CD4-positive, alpha-beta T cell treated with Interferon alpha-2 for 1 hour (primary cell): ENCODE data around the gene HNRNPA0.
"Not testable (repeated sequence)": the region's sequence is repeated elsewhere in the genome, so short reads cannot be mapped to it uniquely, and the experiment has no call there.

ENCODE experiments used
- DNase-seq, 2 donors: peaks; one replicate each; pipeline ENCODE4 v3.0.0-alpha.2; 2020 to 2022

Gene HNRNPA0

GRCh38 chr5:137754188-137754960, at the start of gene HNRNPA0:
Gene HNRNPA0 (minus strand): TSS chr5:137754363. CDS start chr5:137754066, 297 bp downstream.
- peak; percentile 95 to 96 for DNase-seq

GRCh38 chr5:137802282-137803210, 48.4 kb upstream of the HNRNPA0 start:
- DNase-seq: no peak

- DNase-seq: no peak
Observed at GRCh38 chr5:137800700-137801411, 46.7 kb upstream of the HNRNPA0 start.

- no peak for DNase-seq
Observed at GRCh38 chr5:137796279-137796678, 42.1 kb upstream of the HNRNPA0 start.

DNA sequence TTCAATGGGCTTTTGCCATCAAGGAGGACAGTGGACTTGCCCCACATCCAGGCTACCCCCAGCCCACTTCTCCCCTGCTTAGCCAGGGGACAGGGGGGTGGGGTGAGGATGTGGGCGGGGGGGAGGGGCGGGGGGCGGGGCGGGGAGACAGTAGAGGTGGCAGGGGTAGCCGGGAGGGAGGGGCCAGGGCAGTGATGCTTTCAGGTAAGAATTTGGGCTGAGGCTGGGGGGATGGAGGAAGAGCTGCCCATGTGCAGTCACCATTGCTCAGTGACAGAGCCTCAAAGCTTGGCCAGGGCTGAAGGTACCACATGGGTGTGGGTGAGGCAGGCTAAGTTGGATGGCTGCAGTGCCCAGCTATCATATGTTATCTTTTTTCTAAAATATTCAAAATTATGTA, 40.7 kb upstream of the HNRNPA0 start:
- no peak for DNase-seq

DNA sequence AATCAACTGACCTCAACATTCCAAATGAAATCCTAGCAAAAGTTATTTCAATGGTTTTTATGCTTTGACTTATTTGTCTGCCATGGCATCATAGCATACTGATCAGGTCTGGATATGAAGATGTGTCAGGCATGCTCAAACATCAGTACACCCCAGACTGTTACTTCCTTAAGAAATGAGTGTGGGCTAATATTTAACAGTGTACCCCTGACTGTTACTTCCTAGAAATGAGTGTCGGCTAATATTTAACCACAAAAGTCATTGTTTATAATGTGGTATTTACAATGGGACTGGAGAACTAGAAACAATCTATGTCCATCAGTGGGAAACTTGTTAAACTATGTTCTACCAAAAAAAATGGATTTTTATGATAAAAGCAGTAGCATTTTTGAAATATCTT, 38.1 kb upstream of the HNRNPA0 start:
- DNase-seq: no peak

DNA sequence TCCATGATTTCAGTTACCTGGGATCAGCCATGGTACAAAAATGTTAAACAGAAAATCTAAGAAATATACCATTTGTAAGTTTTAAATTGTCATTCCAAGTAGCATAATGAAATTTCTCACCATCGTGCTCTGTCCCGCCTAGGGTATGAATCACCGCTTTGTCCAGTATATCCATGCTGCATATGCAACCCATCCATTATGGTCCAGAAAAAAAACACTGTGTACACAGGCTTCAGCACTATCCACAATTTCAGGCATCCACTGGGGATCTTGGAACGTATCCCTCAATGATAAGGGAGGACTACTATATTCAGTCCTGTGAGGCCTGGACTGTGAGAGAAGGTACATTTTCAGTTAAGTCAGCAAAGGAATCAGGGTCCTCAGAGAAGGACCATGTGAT, 37.6 kb upstream of the HNRNPA0 start:
- DNase-seq: no peak

GRCh38 chr5:137791387-137791786, 37.2 kb upstream of the HNRNPA0 start:
- DNase-seq: no peak

DNA sequence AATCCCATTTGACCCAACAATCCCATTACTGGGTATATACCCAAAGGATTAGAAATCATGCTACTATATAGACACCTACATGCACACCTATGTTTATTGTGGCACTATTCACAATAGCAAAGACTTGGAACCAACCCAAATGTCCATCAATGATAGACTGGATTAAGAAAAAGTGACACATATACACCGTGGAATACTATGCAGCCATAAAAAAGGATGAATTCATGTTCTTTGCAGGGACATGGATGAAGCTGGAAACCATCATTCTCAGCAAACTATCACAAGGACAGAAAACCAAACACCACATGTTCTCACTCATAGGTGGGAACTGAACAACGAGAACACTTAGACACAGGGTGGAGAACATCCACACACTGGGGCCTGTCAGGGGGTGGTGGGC, 34.4 kb upstream of the HNRNPA0 start:
- DNase-seq: not testable (repeated sequence)

GRCh38 chr5:137782984-137783536, 28.9 kb upstream of the HNRNPA0 start:
- DNase-seq: no peak

DNA sequence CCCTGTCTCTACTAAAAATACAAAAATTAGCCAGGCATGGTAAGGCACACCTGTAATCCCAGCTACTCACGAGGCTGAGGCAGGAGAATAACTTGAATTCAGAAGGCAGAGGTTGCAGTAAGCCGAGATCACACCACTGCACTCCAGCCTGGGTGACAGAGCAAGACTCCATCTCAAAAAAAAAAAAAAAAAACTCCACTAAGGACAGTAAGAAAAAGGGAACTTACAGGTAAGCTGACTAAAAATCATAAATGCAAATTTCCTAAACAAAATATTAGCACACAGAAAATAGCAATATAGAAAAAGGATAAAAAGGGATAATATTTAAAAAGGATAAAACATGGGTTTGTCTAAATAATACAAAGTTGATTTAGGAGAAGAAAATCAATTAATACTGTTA, 27.9 kb upstream of the HNRNPA0 start:
- DNase-seq: no peak

DNA sequence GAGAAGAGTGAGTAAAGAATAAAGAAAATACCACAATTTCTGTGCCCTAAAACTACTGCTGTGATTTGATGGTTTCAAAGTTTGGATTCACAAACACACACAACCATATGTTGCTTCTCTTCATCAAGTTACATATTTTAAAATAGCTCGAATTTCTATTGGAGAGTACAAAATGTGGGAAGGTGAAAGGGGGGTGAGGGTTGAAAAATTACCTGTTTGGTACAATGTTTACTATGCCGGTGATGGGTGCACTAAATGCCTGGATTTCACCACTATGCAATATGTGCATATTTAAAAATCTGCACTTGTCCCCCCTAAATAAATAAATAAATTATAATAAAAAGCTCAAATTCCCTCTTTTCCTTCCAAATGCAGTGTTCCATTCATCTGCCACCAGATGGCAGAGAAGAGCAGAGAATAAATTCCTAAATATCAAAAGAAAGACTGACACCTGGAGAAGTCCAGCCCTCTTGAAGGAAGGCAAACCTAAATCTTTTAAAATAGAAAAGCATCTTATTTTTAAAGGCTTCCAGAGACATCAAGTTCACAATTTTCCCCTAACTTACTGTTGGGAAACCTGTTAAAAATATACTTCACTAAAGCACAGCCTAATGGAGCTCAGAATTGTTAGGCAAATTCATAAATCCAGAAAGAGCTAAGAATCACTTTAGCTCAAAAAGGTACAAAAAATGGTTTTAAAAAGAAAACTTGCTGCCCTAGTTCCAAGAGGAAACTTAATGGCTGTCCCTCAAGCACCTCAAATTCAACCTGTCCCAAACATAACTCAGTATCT, 24.8 kb upstream of the HNRNPA0 start:
- peak in 1 of 2 donors; percentile 41 for DNase-seq

DNA sequence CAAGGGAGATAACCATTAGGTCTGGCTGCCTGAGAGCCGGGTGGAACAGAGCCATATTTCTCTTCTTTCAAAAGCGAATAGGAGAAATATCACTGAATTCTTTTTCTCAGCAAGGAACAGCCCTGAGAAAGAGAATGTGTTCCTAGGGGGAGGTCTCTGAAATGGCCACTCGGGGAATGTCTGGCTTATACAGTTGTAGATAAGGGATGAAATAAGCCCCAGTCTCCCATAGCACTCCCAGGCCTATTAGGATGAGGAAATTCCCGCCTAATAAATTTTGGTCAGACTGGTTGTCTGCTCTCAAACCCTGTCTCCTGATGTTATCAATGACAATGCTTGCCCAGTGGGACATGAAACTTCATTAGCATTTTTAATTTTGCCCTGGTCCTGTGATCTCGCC, 13.8 kb upstream of the HNRNPA0 start:
- DNase-seq: not testable (repeated sequence)

DNA sequence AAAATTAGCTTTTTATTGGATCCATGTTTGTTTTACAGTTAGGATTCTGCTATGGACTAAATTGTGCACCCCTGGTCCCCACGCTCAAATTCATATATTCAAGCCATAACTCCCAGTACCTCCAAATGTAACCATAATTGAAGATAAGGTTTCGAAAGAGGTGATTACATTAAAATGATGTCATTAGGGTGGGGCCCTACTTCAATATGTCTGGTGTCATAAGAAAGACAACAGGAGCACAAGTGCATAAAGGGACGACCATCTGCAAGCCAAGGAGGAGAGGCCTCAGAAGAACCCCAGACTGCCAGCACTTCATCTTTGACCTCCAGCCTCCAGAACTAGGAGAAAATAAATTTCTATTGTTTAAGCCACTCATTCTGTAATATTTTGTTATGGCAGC, 7.4 kb upstream of the HNRNPA0 start:
- no peak for DNase-seq

GRCh38 chr5:137760719-137761516, 6.8 kb upstream of the HNRNPA0 start:
- DNase-seq: no peak

DNA sequence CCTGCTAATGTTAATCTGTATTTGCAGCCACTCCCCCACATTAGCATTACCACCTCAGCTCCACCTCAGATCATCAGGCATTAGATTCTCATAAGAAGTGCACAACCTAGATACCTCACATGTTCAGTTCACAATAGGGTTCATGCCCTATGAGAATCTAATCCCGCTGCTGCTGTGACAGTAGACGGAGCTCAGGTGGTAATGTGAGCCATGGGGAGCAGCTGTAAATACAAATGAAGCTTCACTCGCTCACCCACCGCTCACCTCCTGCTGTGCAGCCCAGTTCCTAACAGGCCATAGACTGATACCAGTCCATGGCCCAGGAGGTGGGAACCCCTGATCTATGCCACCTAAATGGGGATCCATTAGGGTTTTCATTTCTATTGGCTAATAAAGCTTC, 6.1 kb upstream of the HNRNPA0 start:
- no peak for DNase-seq

GRCh38 chr5:137758715-137759306, 4.6 kb upstream of the HNRNPA0 start:
- DNase-seq: no peak

DNA sequence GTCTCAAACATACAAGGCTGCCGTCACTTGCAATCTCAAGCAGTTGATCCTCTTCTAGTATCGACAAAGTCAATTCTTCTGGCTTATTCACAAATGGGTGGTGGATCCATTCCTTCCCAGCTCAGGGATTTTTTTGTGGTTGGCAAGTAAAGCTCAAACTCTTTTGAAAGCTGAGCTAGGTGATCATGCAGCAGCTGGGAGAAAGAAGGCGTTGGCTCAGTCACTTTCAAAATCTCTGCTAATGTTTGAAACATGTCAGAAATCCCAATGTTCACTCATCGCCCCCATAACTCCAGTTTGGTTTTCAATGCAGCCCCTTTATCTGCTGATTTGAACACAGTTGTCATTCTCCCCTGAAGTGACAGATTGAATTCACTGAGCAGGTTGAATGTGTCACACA, 4.0 kb upstream of the HNRNPA0 start:
- DNase-seq: no peak

DNA sequence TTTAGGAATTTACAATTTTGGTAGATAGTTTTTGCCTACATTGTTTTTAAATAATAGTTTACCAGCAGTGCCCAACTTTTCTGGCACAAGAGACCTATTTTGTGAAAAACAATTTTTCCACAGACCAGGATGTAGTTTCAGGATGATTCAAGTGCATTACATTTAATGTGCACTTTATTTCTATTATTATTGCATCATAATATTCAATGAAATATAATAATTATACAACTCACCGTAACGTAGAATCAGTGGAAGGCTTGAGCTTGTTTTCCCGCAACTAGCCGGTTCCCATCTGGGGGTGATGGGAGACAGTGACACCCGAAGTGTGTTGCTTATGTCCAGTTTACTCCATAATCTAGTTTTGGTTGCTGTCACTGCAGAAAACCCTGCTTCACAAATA, 3.5 kb upstream of the HNRNPA0 start:
- DNase-seq: no peak

DNA sequence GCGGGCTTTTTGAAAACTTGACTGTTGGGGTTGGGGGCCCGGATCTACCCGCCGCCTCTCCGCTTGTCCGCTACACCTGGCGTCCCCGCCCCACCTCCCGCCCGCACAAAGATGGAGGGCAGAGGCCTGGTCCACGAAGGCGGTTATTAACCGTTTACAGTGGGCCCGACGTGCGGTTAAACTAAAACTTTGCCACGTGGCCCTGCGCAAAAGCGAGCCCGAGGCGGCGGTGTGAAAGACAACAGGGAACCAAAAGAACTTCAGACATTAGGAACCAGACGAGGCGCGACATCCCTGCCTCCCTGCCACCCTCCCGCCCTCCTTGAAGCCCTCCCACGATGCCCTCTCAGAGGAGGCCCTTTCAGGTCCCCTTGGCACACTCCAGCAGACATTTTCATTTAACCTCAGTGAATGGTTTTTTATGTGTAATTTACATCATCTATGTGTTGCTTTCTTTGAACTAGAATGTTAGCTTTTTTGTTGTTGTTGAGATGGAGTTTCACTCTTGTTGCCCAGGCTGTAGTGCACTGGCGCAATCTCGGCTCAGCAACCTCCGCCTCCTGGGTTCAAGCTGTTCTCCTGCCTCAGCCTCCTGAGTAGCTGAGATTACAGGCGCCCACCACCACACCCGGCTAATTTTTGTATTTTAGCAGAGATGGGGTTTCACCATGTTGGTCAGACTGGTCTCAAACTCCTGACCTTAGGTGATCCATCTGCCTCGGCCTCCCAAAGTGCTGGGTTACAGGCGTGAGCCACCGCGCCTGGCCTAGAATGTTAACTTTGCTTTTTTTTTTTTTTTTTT, 999 bp upstream of the HNRNPA0 start:
- no peak for DNase-seq
